Hepatocyte (in vitro differentiated cells): ENCODE measurements around the gene CDC42SE2.

Experiments used
- EZH2 ChIP-seq: fragments of 200-600 bp; sonication (generic); IDR thresholded peaks from 2 replicates; pipeline ENCODE4 v1.6.1; 2016; ENCODE audit warnings: antibody characterized with exemption, mild to moderate bottlenecking, borderline replicate concordance
- EZH2phosphoT487 ChIP-seq: fragments of 200-600 bp; sonication (generic); IDR thresholded peaks from one replicate; pipeline ENCODE4 v1.6.1; 2018; ENCODE audit warnings: antibody characterized with exemption, mild to moderate bottlenecking, low read depth, moderate library complexity; ENCODE audit not compliant: unreplicated experiment, severe bottlenecking
- TF ChIP-seq, protein P1 (sequence below): fragments of 200-600 bp; sonication (generic); IDR thresholded peaks from 2 replicates; pipeline ENCODE4 v1.5.1; 2016; ENCODE audit warnings: antibody characterized with exemption, mild to moderate bottlenecking; ENCODE audit not compliant: poor library complexity

GRCh38 chr5:131279204-131279603 is 15.4 kb downstream of the CDC42SE2 start:
- TF ChIP-seq, protein P1, sequence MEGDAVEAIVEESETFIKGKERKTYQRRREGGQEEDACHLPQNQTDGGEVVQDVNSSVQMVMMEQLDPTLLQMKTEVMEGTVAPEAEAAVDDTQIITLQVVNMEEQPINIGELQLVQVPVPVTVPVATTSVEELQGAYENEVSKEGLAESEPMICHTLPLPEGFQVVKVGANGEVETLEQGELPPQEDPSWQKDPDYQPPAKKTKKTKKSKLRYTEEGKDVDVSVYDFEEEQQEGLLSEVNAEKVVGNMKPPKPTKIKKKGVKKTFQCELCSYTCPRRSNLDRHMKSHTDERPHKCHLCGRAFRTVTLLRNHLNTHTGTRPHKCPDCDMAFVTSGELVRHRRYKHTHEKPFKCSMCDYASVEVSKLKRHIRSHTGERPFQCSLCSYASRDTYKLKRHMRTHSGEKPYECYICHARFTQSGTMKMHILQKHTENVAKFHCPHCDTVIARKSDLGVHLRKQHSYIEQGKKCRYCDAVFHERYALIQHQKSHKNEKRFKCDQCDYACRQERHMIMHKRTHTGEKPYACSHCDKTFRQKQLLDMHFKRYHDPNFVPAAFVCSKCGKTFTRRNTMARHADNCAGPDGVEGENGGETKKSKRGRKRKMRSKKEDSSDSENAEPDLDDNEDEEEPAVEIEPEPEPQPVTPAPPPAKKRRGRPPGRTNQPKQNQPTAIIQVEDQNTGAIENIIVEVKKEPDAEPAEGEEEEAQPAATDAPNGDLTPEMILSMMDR, result no peak
- TF ChIP-seq EZH2phosphoT487 (no peak), EZH2 (no peak)
